Activated CD8-positive, alpha-beta memory T cell treated with anti-CD3 and anti-CD28 coated beads for 36 hours (primary cell): ENCODE results near the gene BRD7. TPM values are rescaled to one million over a fixed set of nuclear protein-coding genes. Genes with fewer than 3 reads are reported as not detected.

Source experiments
- CTCF ChIA-PET: fragments of 350-600 bp; sonication (Branson Sonifier 250); formaldehyde crosslinking; loops from one replicate; lab custom pipeline; 2021; ENCODE audit warnings: antibody characterized with exemption; lab: Charles Lee
- POLR2A ChIA-PET: fragments of 350-600 bp; sonication (Branson Sonifier 250); formaldehyde crosslinking; loops from one replicate; lab custom pipeline; 2021; ENCODE audit warnings: antibody characterized with exemption; lab: Charles Lee
- total RNA-seq, 2 experiments: library from RNA; stranded (reverse); gene quantifications; one replicate each; pipeline ENCODE4 v1.2.3, GENCODE V29; 2021

Gene BRD7
- total RNA-seq, 2 experiments from 2014 or later, result 96.6 to 104 TPM

GRCh38 chr16:50299508-50300105, 69.2 kb downstream of the BRD7 start:
- CTCF ChIA-PET, result no interaction called here

GRCh38 chr16:50298591-50299507, 69.9 kb downstream of the BRD7 start:
- POLR2A ChIA-PET, result interaction anchor here (0.7 kb wide), 1 partner anchor 500 kb away, joined by 4 read pairs; no protein-coding TSS in a partner anchor

More at GRCh38 chr16:50299508-50300105, 69.2 kb downstream of the BRD7 start:
- POLR2A ChIA-PET, result interaction anchor here (0.7 kb wide), 1 partner anchor 499 kb away, joined by 4 read pairs; no protein-coding TSS in a partner anchor

GRCh38 chr16:50298075-50298460, 70.7 kb downstream of the BRD7 start:
- ChIA-PET POLR2A (no interaction called here), CTCF (no interaction called here)

More at GRCh38 chr16:50298591-50299507, 69.9 kb downstream of the BRD7 start:
- CTCF ChIA-PET, result no interaction called here

- ChIA-PET POLR2A (no interaction called here), CTCF (interaction anchor here (1.0 kb wide), 1 partner anchor 57 kb away, joined by 3 read pairs; no protein-coding TSS in a partner anchor)
Measured at GRCh38 chr16:50297301-50298074, 71.3 kb downstream of the BRD7 start.

- CTCF ChIA-PET, result interaction anchor here (1.0 kb wide), 1 partner anchor 57 kb away, joined by 3 read pairs; no protein-coding TSS in a partner anchor
- POLR2A ChIA-PET, result no interaction called here
Measured at GRCh38 chr16:50296807-50297206, 72.0 kb downstream of the BRD7 start.

GRCh38 chr16:50295541-50296132, 73.2 kb downstream of the BRD7 start:
- ChIA-PET CTCF (interaction anchor here (1.0 kb wide), 1 partner anchor 32 kb away, joined by 3 read pairs; no protein-coding TSS in a partner anchor), POLR2A (interaction anchor here (1.2 kb wide), 1 partner anchor 12 kb away, joined by 3 read pairs; no protein-coding TSS in a partner anchor)

GRCh38 chr16:50294955-50295354, 73.8 kb downstream of the BRD7 start:
- ChIA-PET POLR2A (interaction anchor here (1.2 kb wide), 1 partner anchor 11 kb away, joined by 3 read pairs; no protein-coding TSS in a partner anchor), CTCF (interaction anchor here (1.0 kb wide), 1 partner anchor 32 kb away, joined by 3 read pairs; no protein-coding TSS in a partner anchor)

- ChIA-PET CTCF (interaction anchor here (1.6 kb wide), 1 partner anchor 10 kb away, joined by 3 read pairs; no protein-coding TSS in a partner anchor), POLR2A (interaction anchor here (1.2 kb wide), 1 partner anchor 10 kb away, joined by 3 read pairs; no protein-coding TSS in a partner anchor)
Measured at GRCh38 chr16:50293994-50294855, 74.6 kb downstream of the BRD7 start.

- CTCF ChIA-PET, result interaction anchor here (1.6 kb wide), 1 partner anchor 9 kb away, joined by 3 read pairs; no protein-coding TSS in a partner anchor
- POLR2A ChIA-PET, result no interaction called here
Measured at GRCh38 chr16:50293041-50293783, 75.6 kb downstream of the BRD7 start.

- POLR2A ChIA-PET, result no interaction called here
- CTCF ChIA-PET, result interaction anchor here (1.6 kb wide), 1 partner anchor 9 kb away, joined by 3 read pairs; no protein-coding TSS in a partner anchor
Measured at GRCh38 chr16:50292566-50292948, 76.2 kb downstream of the BRD7 start.

- ChIA-PET CTCF (no interaction called here), POLR2A (interaction anchor here (0.5 kb wide), 1 partner anchor 30 kb away, joined by 4 read pairs; no protein-coding TSS in a partner anchor)
Measured at GRCh38 chr16:50291719-50292565, 76.8 kb downstream of the BRD7 start.

- CTCF ChIA-PET, result no interaction called here
Measured at GRCh38 chr16:50290856-50291255, 77.9 kb downstream of the BRD7 start.

GRCh38 chr16:50289950-50290764, 78.6 kb downstream of the BRD7 start:
- CTCF ChIA-PET, result interaction anchor here (1.1 kb wide), 1 partner anchor 24 kb away, joined by 3 read pairs; the partner anchor contains the start of gene ADCY7
- POLR2A ChIA-PET, result interaction anchor here (0.5 kb wide), 1 partner anchor 13 kb away, joined by 6 read pairs; no protein-coding TSS in a partner anchor

More at GRCh38 chr16:50290856-50291255, 77.9 kb downstream of the BRD7 start:
- POLR2A ChIA-PET, result no interaction called here

GRCh38 chr16:50288920-50289319, 79.9 kb downstream of the BRD7 start:
- ChIA-PET CTCF (interaction anchor here (1.1 kb wide), 1 partner anchor 23 kb away, joined by 3 read pairs; the partner anchor contains the start of gene ADCY7), POLR2A (no interaction called here)

- POLR2A ChIA-PET, result no interaction called here
- CTCF ChIA-PET, result no interaction called here
Measured at GRCh38 chr16:50288026-50288425, 80.8 kb downstream of the BRD7 start.
